ENCODE measurements around the gene CCL22. TPM values are rescaled to one million over a fixed set of nuclear protein-coding genes. Genes with fewer than 3 reads are reported as not detected.

The CCL22 gene
- total RNA-seq, 2 donors from 2014 or later: 0.51 TPM; not detected in 1

GRCh38 chr16:57347858-57348257 is 10.7 kb upstream of the CCL22 start:
- Histone ChIP-seq H3K4me1 (replicated peaks) (no peaks in the 10 kb centered on the region), H3K4me3 (no peak overlapping the region), H3K27me3 (replicated peaks; ENCODE audit: insufficient read depth) (no peaks in the 10 kb centered on the region), H3K9me3 (no peaks in the 10 kb centered on the region), H3K36me3 (no peaks in the 10 kb centered on the region), H3K27ac (no peak overlapping the region)
- WGBS: 96% methylated on average over 6 of the region's 6 CpGs
- DNase-seq (ENCODE audit: low spot score): no peak
- TF ChIP-seq POLR2AphosphoS5 (IDR thresholded peaks at IDR 0.05): no peak
- TF ChIP-seq CTCF (IDR thresholded peaks at IDR 0.05): no peak
- no peak for TF ChIP-seq POLR2A (IDR thresholded peaks at IDR 0.05)
- intact Hi-C loops (cut with DNase I): no loop called here

- H3K36me3 ChIP-seq: no peaks in the 10 kb centered on the region
- no peaks in the 10 kb centered on the region for H3K4me1 ChIP-seq (replicated peaks)
- H3K27ac ChIP-seq: no peak overlapping the region
- H3K27me3 ChIP-seq (replicated peaks; ENCODE audit: insufficient read depth): no peaks in the 10 kb centered on the region
- WGBS: 98% methylated on average over 2 of the region's 2 CpGs
- no peaks in the 10 kb centered on the region for H3K9me3 ChIP-seq
- intact Hi-C loops (cut with DNase I): no loop called here
- H3K4me3 ChIP-seq: no peak overlapping the region
- DNase-seq (ENCODE audit: low spot score): no peak
- TF ChIP-seq POLR2A (IDR thresholded peaks at IDR 0.05): no peak
Measured at GRCh38 chr16:57348327-57348726, 10.3 kb upstream of the CCL22 start.

DNA sequence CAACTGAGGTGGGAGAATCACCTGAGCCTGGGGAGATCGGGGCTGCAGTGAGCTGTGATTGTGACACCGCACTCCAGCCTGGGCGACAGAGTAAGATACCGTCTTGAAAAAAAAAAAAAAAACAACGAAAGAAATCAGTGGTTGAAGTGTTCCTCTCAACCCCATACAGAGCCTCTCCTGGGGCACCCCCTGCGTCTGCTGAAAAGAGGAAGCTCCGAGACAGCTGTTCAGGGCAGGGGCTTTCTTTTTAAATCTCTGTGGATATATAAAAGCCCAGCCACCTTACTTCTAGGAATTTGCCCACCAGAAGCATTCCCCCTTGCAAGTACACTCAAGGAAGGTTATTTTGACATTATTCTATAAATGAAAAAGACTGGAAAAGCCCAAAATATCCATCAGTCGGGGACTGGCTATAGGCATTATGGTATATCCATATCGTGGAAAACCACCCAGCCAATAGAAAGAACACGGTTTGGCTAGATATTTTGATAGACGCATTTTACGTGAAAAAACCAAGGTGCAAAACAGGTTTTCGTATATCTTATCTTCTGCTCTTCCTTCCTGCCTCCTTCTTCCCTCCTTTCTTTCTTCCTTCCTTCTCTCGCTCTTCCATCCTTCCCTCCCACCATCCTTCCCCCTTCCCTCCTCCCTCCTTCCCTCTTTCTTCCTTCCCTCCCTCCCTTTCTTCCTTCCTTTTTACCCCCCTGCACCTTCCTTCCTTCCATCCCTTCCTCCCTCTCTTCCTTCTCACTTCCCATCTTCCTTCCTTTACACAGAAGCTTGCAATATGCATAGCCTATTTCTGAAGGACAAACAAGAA is 9.2 kb upstream of the CCL22 start:
- TF ChIP-seq POLR2AphosphoS5 (IDR thresholded peaks at IDR 0.05) (no peak), POLR2A (IDR thresholded peaks at IDR 0.05) (no peak), CTCF (IDR thresholded peaks at IDR 0.05) (no peak)
- intact Hi-C loops (cut with DNase I): no loop called here

DNA sequence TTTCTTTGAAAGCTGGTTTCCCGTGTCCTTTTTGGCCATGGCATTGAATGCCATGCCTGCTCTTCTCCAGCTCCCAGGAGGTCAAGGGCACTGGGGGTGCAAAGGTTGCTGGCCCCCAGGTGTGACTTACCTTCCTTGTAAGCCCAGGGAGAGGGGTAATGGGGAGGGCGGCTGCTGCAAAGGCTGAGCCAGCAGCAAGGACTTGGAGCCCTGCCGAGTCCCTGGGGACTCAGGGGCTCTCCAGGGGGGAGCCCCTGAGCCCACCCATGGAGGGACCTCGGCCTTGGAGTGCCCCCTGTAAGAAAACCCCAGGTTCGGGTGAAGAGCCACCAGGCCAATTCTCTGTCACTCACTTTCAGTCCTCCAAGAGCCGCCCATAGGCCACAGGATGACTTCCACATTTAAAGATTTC is 5.9 kb upstream of the CCL22 start:
- 71% methylated on average over 6 of the region's 6 CpGs for WGBS
- no peak for DNase-seq (ENCODE audit: low spot score)
- Histone ChIP-seq H3K9me3 (no peaks in the 10 kb centered on the region), H3K27me3 (replicated peaks; ENCODE audit: insufficient read depth) (no peaks in the 10 kb centered on the region), H3K27ac (no peak overlapping the region), H3K4me3 (no peak overlapping the region), H3K36me3 (no peaks in the 10 kb centered on the region), H3K4me1 (replicated peaks) (no peaks in the 10 kb centered on the region)
- TF ChIP-seq POLR2A (IDR thresholded peaks at IDR 0.05) (no peak), CTCF (IDR thresholded peaks at IDR 0.05) (no peak), POLR2AphosphoS5 (IDR thresholded peaks at IDR 0.05) (no peak)
- intact Hi-C loops (cut with DNase I): no loop called here

More for the DNA sequence above, 9.2 kb upstream of the CCL22 start:
- Histone ChIP-seq H3K27me3 (replicated peaks; ENCODE audit: insufficient read depth) (no peaks in the 10 kb centered on the region), H3K27ac (no peak overlapping the region), H3K4me1 (replicated peaks) (no peaks in the 10 kb centered on the region), H3K36me3 (no peaks in the 10 kb centered on the region), H3K9me3 (no peaks in the 10 kb centered on the region), H3K4me3 (no peak overlapping the region)
- no peak for DNase-seq (ENCODE audit: low spot score)
- 67% methylated on average over 14 of the region's 14 CpGs for WGBS

DNA sequence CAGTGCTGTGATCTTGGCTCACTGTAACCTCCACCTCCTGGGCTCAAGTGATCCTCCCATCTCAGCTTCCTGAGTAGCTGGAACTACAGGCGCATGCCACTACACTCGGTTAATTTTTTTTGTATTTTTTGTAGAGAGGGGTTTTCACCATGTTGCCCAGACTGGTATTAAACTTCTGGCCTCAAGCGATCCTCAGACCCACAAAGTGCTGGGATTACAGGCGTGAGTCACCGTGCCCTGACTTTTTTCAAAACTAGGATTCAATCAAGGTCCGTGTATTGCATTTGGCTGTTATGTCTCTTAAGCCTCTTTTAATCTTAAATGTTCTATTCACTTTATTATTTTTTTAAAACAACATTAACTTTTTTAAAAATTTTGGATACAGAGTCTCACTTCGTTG is 4.3 kb upstream of the CCL22 start:
- intact Hi-C loops (cut with DNase I): no loop called here
- TF ChIP-seq CTCF (IDR thresholded peaks at IDR 0.05) (no peak), POLR2A (IDR thresholded peaks at IDR 0.05) (no peak), POLR2AphosphoS5 (IDR thresholded peaks at IDR 0.05) (no peak)
- DNase-seq (ENCODE audit: low spot score): no peak
- H3K27ac ChIP-seq: no peak overlapping the region
- no peak overlapping the region for H3K4me3 ChIP-seq
- no peaks in the 10 kb centered on the region for H3K27me3 ChIP-seq (replicated peaks; ENCODE audit: insufficient read depth)
- no peaks in the 10 kb centered on the region for H3K4me1 ChIP-seq (replicated peaks)
- H3K36me3 ChIP-seq: no peaks in the 10 kb centered on the region
- no peaks in the 10 kb centered on the region for H3K9me3 ChIP-seq
- 89% methylated on average over 7 of the region's 7 CpGs for WGBS

Data from prostate gland (tissue), 2 donors.